HG02981 (cell line): ENCODE measurements around the gene TAS2R14.

Experiments used
- ATAC-seq: cut with Tn5 transposase; IDR thresholded peaks from one replicate; pipeline ENCODE4 v1.9.1; 2021; ENCODE audit warnings: mild to moderate bottlenecking, moderate library complexity; ENCODE audit not compliant: unreplicated experiment

The TAS2R14 gene

DNA sequence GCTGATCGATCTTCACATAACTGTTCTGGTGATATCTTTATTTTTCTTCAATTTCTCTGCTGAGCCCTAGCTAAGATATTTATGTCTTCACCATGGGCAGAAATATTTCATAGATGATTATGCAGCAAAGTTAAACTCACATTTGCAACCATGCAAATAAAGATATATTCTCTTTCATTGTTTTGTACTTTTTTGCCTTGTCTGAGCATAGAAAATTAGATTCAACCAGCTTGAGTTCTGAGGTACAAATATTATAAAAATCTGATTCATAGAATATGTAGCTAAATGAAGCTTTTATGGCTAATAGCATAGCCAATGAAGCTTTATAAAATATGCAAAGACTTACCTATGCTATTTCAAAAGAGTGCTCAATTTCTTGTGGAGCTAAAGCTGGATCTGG lies 29.6 kb downstream of the TAS2R14 start, which contains the start of gene TAS2R13:
TSS of gene TAS2R13 (minus strand) at position 101 of the 400 bp plus-strand sequence. CDS start 264 bp downstream, outside the sequence.
- no peak for ATAC-seq

DNA sequence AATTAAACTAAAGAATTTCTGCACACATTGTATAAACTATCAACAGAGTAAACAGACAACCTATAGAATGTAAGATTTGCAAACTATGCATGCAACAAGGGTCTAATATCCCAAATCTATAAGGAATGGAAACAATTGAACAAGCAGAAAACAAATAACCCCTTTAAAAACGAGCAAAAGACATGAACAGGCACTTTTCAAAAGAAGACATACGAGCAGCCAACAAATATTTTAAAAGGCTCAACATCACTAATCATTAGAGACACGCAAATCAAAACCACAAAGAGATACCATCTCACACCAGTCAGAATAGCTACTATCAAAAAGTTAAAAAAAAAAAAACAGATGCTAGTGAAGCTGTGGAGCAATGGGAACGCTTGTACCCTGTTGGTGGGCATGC lies 34.4 kb downstream of the TAS2R14 start:
- no peak for ATAC-seq

DNA sequence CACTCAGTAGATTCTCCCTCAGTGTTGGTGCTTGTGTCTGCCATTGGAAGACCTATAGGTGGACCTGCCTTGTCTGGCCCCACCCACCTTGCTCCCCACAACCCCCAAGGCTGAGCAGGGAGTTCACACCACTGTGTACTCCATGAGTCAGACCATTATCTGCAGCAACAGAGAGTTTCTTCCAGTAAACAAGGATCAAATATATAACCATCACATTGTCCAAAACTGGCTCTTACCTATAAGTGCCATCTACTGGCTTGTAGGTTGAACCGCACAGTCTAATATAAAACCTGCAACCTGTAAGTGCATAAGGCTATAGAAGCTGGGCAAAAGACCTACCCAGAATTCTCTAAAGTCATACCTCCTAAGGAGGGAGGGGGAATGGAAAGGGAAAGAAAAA lies 37.6 kb downstream of the TAS2R14 start:
- no peak for ATAC-seq

DNA sequence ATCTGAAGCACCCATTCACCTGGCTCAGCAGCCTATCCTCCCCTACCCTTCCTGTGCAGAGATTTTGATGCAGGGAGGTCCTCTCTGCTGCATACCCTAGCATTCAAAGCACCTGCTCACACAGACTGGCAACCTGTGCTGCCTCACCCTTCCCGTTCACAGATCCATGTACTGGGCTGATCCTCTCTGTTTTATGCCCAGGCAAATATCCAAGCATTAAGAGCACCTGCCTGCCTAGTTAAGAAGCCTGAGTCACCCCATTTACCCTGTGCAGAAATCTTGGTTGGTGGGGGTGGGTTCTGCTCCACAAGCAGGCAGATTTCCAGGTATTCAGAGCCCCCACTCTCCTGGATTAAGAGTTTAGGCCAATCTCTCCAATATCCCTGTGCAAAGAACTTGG lies 38.1 kb downstream of the TAS2R14 start:
- no peak for ATAC-seq

DNA sequence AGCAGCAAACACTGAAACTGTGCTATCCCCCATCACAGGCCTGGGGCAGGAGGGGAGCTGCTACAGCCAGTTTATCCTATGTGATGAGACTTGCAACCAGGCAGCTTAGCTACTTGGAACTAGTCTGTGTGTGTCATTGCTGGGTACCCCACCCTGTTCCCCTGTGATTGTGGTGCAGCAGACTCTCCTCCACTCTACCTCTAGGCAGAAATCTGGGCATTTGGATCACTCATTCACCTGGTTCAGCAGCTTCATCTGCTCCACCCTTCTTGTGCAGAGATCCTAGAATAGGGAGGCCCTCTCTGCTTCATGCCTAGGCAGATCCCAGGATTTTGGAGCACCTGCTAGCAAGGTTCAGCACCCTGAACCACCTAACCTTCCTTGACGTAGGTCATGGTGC lies 38.5 kb downstream of the TAS2R14 start:
- no peak for ATAC-seq

DNA sequence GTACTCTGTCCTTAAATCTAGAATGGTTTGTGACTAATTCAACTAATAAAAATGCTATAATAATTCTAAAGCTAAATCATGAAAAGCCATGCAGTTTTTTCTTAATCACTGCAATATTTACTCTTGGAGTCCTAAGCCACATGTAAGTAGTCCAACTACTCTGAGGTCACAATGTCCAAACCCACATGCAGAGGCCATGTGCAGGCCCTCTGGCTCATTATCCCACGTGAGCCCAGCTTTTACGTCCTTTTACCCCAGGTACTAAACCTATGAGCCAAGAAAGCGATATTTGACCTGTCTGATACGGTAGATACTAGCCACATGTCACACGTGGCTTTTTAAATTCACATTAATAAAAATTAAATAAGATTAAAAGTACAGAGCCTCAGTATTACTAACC lies 42.2 kb downstream of the TAS2R14 start:
- ATAC-seq: no peak

DNA sequence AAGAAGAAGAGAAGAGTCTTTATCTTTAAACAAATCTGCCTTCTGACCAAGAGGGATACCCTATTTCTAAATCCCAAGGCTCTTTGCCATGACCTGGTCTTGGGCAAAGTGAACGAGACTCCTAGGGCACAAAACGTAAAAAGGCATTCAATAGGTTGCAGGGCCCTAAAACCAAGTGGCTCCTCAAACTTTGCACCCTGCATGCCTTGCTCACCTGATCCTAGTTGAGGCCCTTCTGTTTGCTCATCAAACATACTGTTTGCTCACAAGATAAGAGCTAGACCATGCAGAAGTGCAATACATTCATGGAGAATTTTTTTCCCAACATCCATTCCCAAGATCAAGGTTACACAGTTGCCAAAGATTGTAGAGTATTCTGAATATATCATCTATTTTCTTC lies 47.1 kb downstream of the TAS2R14 start:
- no peak for ATAC-seq

DNA sequence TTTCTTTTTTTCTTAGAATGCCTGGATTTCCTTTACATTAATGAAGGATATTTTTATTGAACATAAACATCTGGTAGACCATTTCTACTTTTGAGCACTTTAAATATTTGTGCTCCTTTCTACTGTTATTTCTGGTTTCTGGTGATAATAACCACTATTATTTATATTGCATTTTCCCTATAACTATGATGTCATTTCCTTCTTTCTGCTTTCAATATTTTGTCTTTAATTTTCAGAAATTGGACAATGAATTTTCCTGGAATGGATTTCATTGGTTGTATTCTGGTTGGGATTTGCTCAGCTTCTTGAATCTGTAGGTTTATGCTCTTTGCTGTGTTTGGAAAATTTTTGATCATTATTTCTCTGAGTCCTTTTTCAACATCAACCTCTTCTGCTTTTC lies 49.8 kb downstream of the TAS2R14 start:
- ATAC-seq: no peak
